Measurements from ENCODE around the gene ATP8B3. TPM values are rescaled to one million over a fixed set of nuclear protein-coding genes. Genes with fewer than 3 reads are reported as not detected.

The ATP8B3 gene
- total and polyA plus RNA-seq, 9 of the 15 experiments (the other 6 are each of a cell fraction or from before 2014, with no cell fraction given) = 1.2 to 12.3 (median 3.8) TPM

- TF ChIP-seq ZNF507 (tag; conservative IDR thresholded peaks at IDR 0.05) (no peak), HCFC1 (IDR thresholded peaks at IDR 0.05; ENCODE audit: low read depth, low read length) (peak; percentile 6; the same call in 1 of the 2 replicates), ARNT (IDR thresholded peaks at IDR 0.05) (no peak), POU5F1 (IDR thresholded peaks at IDR 0.05; ENCODE audit: borderline replicate concordance, low read depth, low read length, partially characterized antibody) (no peak), PHTF2 (CRISPR knock-in tag; IDR thresholded peaks at IDR 0.05) (no peak), DIDO1 (tag; IDR thresholded peaks at IDR 0.05; ENCODE audit: low read depth) (no peak), L3MBTL2 (IDR thresholded peaks at IDR 0.05) (peak; percentile 22; the same call in 1 of the 2 replicates), ZNF197 (CRISPR knock-in tag; IDR thresholded peaks at IDR 0.05; ENCODE audit: low read depth) (no peak), GTF2E2 (tag; IDR thresholded peaks at IDR 0.05) (no peak), ZFP91 (CRISPR knock-in tag; IDR thresholded peaks at IDR 0.05) (no peak), NR2F6 (CRISPR knock-in tag; IDR thresholded peaks at IDR 0.05) (no peak), ZNF584 (CRISPR knock-in tag; IDR thresholded peaks at IDR 0.05; ENCODE audit: low read depth) (no peak), RB1 (IDR thresholded peaks at IDR 0.05; ENCODE audit: low read depth) (peak; percentile 12), HDGF (IDR thresholded peaks at IDR 0.05) (peak; percentile 96; the same call in 1 of the 2 replicates), MXI1 (IDR thresholded peaks at IDR 0.05; ENCODE audit: low read depth, low read length) (no peak), ZNF212 (CRISPR knock-in tag; IDR thresholded peaks at IDR 0.05) (no peak), CLOCK (CRISPR knock-in tag; IDR thresholded peaks at IDR 0.05; ENCODE audit: borderline replicate concordance) (no peak), TAF15 (IDR thresholded peaks at IDR 0.05; ENCODE audit: low read depth, low read length) (no peak), XRCC4 (IDR thresholded peaks at IDR 0.05; ENCODE audit: extremely low read depth, insufficient read depth, insufficient read length) (no peak), ZNF76 (CRISPR knock-in tag; IDR thresholded peaks at IDR 0.05; ENCODE audit: borderline replicate concordance) (no peak), ASH1L (IDR thresholded peaks at IDR 0.05; ENCODE audit: borderline replicate concordance, low read depth, partially characterized antibody) (no peak), STAG1 (CRISPR knock-in tag; IDR thresholded peaks at IDR 0.05; ENCODE audit: borderline replicate concordance) (peak; percentile 24; the same call in 1 of the 2 replicates), SREBF1 (IDR thresholded peaks at IDR 0.05; ENCODE audit: borderline replicate concordance, low read depth, low read length) (no peak)
- TF ChIP-seq, protein P1, sequence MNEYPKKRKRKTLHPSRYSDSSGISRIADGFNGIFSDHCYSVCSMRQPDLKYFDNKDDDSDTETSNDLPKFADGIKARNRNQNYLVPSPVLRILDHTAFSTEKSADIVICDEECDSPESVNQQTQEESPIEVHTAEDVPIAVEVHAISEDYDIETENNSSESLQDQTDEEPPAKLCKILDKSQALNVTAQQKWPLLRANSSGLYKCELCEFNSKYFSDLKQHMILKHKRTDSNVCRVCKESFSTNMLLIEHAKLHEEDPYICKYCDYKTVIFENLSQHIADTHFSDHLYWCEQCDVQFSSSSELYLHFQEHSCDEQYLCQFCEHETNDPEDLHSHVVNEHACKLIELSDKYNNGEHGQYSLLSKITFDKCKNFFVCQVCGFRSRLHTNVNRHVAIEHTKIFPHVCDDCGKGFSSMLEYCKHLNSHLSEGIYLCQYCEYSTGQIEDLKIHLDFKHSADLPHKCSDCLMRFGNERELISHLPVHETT (CRISPR knock-in tag; conservative IDR thresholded peaks at IDR 0.05 in 1 of 2, IDR thresholded peaks at IDR 0.05 in 1 of 2) = no peak; a peak in 1 of 4 replicates
Measured at GRCh38 chr19:1812426-1813191, 533 bp upstream of the ATP8B3 start (continued).
